Measurements from ENCODE around the gene VARS2.

Gene VARS2

GRCh38 chr6:30947231-30947630 lies 33.2 kb downstream of the VARS2 start:
- peaks cover 0 to 6% (median 0%) of the 10 kb centered on the region in 5 experiments for H3K9me3 ChIP-seq (ENCODE audit: control extremely low read depth in 1 of 5, control insufficient read depth in 4 of 5, insufficient read depth in 2 of 5, low read depth in 1 of 5, low read length in 4 of 5)
- H3K4me3 ChIP-seq (ENCODE audit: control insufficient read depth in 1 of 7, extremely low read depth in 1 of 7, insufficient read depth in 4 of 7, low read depth in 2 of 7, low read length in 6 of 7), result no peak overlapping the region
- CTCF ChIA-PET, result interaction anchor here (1.2 to 1.8 kb wide), 3 partner anchors 97 to 140 kb away, joined by 3 to 6 read pairs (median 3); no protein-coding TSS in a partner anchor
- peaks cover 7 to 54% (median 24%) of the 10 kb centered on the region in 5 experiments for H3K27me3 ChIP-seq (replicated peaks in 2 of 5; ENCODE audit: control insufficient read depth in 4 of 5, insufficient read depth in 5 of 5, low read length in 4 of 5)
- H3K27ac ChIP-seq (ENCODE audit: insufficient read depth in 1 of 2, low read depth in 1 of 2, low read length in 2 of 2, poor library complexity in 1 of 2, severe bottlenecking in 2 of 2), result no peak overlapping the region
- POLR2A ChIA-PET, result no interaction called here
- WGBS (ENCODE audit: insufficient coverage), result no CpG with 5 or more reads among the region's 4 CpGs
- DNase-seq, result no peak
- H3K36me3 ChIP-seq (ENCODE audit: control insufficient read depth in 4 of 4, insufficient read depth in 4 of 4, low read length in 3 of 4), result no peaks in the 10 kb centered on the region
- H3K4me1 ChIP-seq (ENCODE audit: control extremely low read depth in 1 of 4, control insufficient read depth in 4 of 4, insufficient read depth in 4 of 4, low read length in 3 of 4), result no peaks in the 10 kb centered on the region

- no peak for DNase-seq
- Histone ChIP-seq H3K9me3 (ENCODE audit: control extremely low read depth in 1 of 5, control insufficient read depth in 4 of 5, insufficient read depth in 2 of 5, low read depth in 1 of 5, low read length in 4 of 5) (peaks cover 0 to 6% (median 0%) of the 10 kb centered on the region in 5 experiments), H3K4me3 (ENCODE audit: control insufficient read depth in 1 of 7, extremely low read depth in 1 of 7, insufficient read depth in 4 of 7, low read depth in 2 of 7, low read length in 6 of 7) (no peak overlapping the region), H3K27ac (ENCODE audit: insufficient read depth in 1 of 2, low read depth in 1 of 2, low read length in 2 of 2, poor library complexity in 1 of 2, severe bottlenecking in 2 of 2) (no peak overlapping the region), H3K36me3 (ENCODE audit: control insufficient read depth in 4 of 4, insufficient read depth in 4 of 4, low read length in 3 of 4) (no peaks in the 10 kb centered on the region), H3K4me1 (ENCODE audit: control extremely low read depth in 1 of 4, control insufficient read depth in 4 of 4, insufficient read depth in 4 of 4, low read length in 3 of 4) (no peaks in the 10 kb centered on the region), H3K27me3 (replicated peaks in 2 of 5; ENCODE audit: control insufficient read depth in 4 of 5, insufficient read depth in 5 of 5, low read length in 4 of 5) (peaks cover 8 to 54% (median 27%) of the 10 kb centered on the region in 5 experiments)
- ChIA-PET CTCF (no interaction called here), POLR2A (no interaction called here)
- WGBS (ENCODE audit: insufficient coverage), result 100% methylated on average over 6 of the region's 6 CpGs
Observed at GRCh38 chr6:30948811-30949210, 34.8 kb downstream of the VARS2 start.

- Histone ChIP-seq H3K4me3 (ENCODE audit: control insufficient read depth in 1 of 7, extremely low read depth in 1 of 7, insufficient read depth in 4 of 7, low read depth in 2 of 7, low read length in 6 of 7) (no peak overlapping the region), H3K27me3 (replicated peaks in 2 of 5; ENCODE audit: control insufficient read depth in 4 of 5, insufficient read depth in 5 of 5, low read length in 4 of 5) (peaks cover 11 to 70% (median 34%) of the 10 kb centered on the region in 5 experiments), H3K27ac (ENCODE audit: insufficient read depth in 1 of 2, low read depth in 1 of 2, low read length in 2 of 2, poor library complexity in 1 of 2, severe bottlenecking in 2 of 2) (no peak overlapping the region), H3K4me1 (ENCODE audit: control extremely low read depth in 1 of 4, control insufficient read depth in 4 of 4, insufficient read depth in 4 of 4, low read length in 3 of 4) (peaks cover 2 to 16% (median 14%) of the 10 kb centered on the region in 4 experiments), H3K9me3 (ENCODE audit: control extremely low read depth in 1 of 5, control insufficient read depth in 4 of 5, insufficient read depth in 2 of 5, low read depth in 1 of 5, low read length in 4 of 5) (peaks cover 0 to 6% (median 0%) of the 10 kb centered on the region in 5 experiments), H3K36me3 (ENCODE audit: control insufficient read depth in 4 of 4, insufficient read depth in 4 of 4, low read length in 3 of 4) (no peaks in the 10 kb centered on the region)
- WGBS (ENCODE audit: insufficient coverage), result 95% methylated on average over 5 of the region's 5 CpGs
- no peak for DNase-seq
- ChIA-PET POLR2A (no interaction called here), CTCF (interaction anchor here (1.1 to 1.5 kb wide), 2 partner anchors 35 to 135 kb away, joined by 3 to 4 read pairs; no protein-coding TSS in a partner anchor)
Observed at GRCh38 chr6:30951907-30952469, 38.0 kb downstream of the VARS2 start.

GRCh38 chr6:30954631-30955366 lies 40.8 kb downstream of the VARS2 start:
- peaks cover 2 to 16% (median 14%) of the 10 kb centered on the region in 4 experiments for H3K4me1 ChIP-seq (ENCODE audit: control extremely low read depth in 1 of 4, control insufficient read depth in 4 of 4, insufficient read depth in 4 of 4, low read length in 3 of 4)
- peaks cover 0 to 3% (median 0%) of the 10 kb centered on the region in 5 experiments for H3K9me3 ChIP-seq (ENCODE audit: control extremely low read depth in 1 of 5, control insufficient read depth in 4 of 5, insufficient read depth in 2 of 5, low read depth in 1 of 5, low read length in 4 of 5)
- H3K4me3 ChIP-seq (ENCODE audit: control insufficient read depth in 1 of 7, extremely low read depth in 1 of 7, insufficient read depth in 4 of 7, low read depth in 2 of 7, low read length in 6 of 7), result peak overlapping the region in 6 of 7 experiments; percentile 25 to 72 (median 60)
- H3K36me3 ChIP-seq (ENCODE audit: control insufficient read depth in 4 of 4, insufficient read depth in 4 of 4, low read length in 3 of 4), result no peaks in the 10 kb centered on the region
- ChIA-PET CTCF (no interaction called here), POLR2A (no interaction called here)
- H3K27ac ChIP-seq (ENCODE audit: insufficient read depth in 1 of 2, low read depth in 1 of 2, low read length in 2 of 2, poor library complexity in 1 of 2, severe bottlenecking in 2 of 2), result no peak overlapping the region
- DNase-seq, result peak in 2 of 3 donors; percentile 11 to 38
- WGBS (ENCODE audit: insufficient coverage), result 78% methylated on average over 6 of the region's 9 CpGs
- peaks cover 11 to 80% (median 30%) of the 10 kb centered on the region in 5 experiments for H3K27me3 ChIP-seq (replicated peaks in 2 of 5; ENCODE audit: control insufficient read depth in 4 of 5, insufficient read depth in 5 of 5, low read length in 4 of 5)

- ChIA-PET CTCF (interaction anchor here (1.0 kb wide), 1 partner anchor 13 kb away, joined by 3 read pairs; no protein-coding TSS in a partner anchor), POLR2A (interaction anchor here (0.6 to 1.0 kb wide), 2 partner anchors 12 to 17 kb away, joined by 3 read pairs; no protein-coding TSS in a partner anchor)
- Histone ChIP-seq H3K4me1 (ENCODE audit: control extremely low read depth in 1 of 4, control insufficient read depth in 4 of 4, insufficient read depth in 4 of 4, low read length in 3 of 4) (peaks cover 2 to 16% (median 14%) of the 10 kb centered on the region in 4 experiments), H3K27ac (ENCODE audit: insufficient read depth in 1 of 2, low read depth in 1 of 2, low read length in 2 of 2, poor library complexity in 1 of 2, severe bottlenecking in 2 of 2) (no peak overlapping the region), H3K4me3 (ENCODE audit: control insufficient read depth in 1 of 7, extremely low read depth in 1 of 7, insufficient read depth in 4 of 7, low read depth in 2 of 7, low read length in 6 of 7) (peak overlapping the region; percentile 11 to 72 (median 55)), H3K9me3 (ENCODE audit: control extremely low read depth in 1 of 5, control insufficient read depth in 4 of 5, insufficient read depth in 2 of 5, low read depth in 1 of 5, low read length in 4 of 5) (peaks cover 0 to 3% (median 0%) of the 10 kb centered on the region in 5 experiments), H3K36me3 (ENCODE audit: control insufficient read depth in 4 of 4, insufficient read depth in 4 of 4, low read length in 3 of 4) (no peaks in the 10 kb centered on the region), H3K27me3 (replicated peaks in 2 of 5; ENCODE audit: control insufficient read depth in 4 of 5, insufficient read depth in 5 of 5, low read length in 4 of 5) (peaks cover 11 to 80% (median 33%) of the 10 kb centered on the region in 5 experiments)
- peak; percentile 56 to 90 (median 84) for DNase-seq
- WGBS (ENCODE audit: insufficient coverage), result 0% methylated on average over 27 of the region's 46 CpGs
Observed at GRCh38 chr6:30955367-30956042, 41.5 kb downstream of the VARS2 start.

- Histone ChIP-seq H3K4me3 (ENCODE audit: control insufficient read depth in 1 of 7, extremely low read depth in 1 of 7, insufficient read depth in 4 of 7, low read depth in 2 of 7, low read length in 6 of 7) (no peak overlapping the region), H3K36me3 (ENCODE audit: control insufficient read depth in 4 of 4, insufficient read depth in 4 of 4, low read length in 3 of 4) (no peaks in the 10 kb centered on the region), H3K9me3 (ENCODE audit: control extremely low read depth in 1 of 5, control insufficient read depth in 4 of 5, insufficient read depth in 2 of 5, low read depth in 1 of 5, low read length in 4 of 5) (no peaks in the 10 kb centered on the region), H3K4me1 (ENCODE audit: control extremely low read depth in 1 of 4, control insufficient read depth in 4 of 4, insufficient read depth in 4 of 4, low read length in 3 of 4) (peaks cover 2 to 16% (median 14%) of the 10 kb centered on the region in 4 experiments), H3K27me3 (replicated peaks in 2 of 5; ENCODE audit: control insufficient read depth in 4 of 5, insufficient read depth in 5 of 5, low read length in 4 of 5) (peaks cover 3 to 68% (median 30%) of the 10 kb centered on the region in 5 experiments), H3K27ac (ENCODE audit: insufficient read depth in 1 of 2, low read depth in 1 of 2, low read length in 2 of 2, poor library complexity in 1 of 2, severe bottlenecking in 2 of 2) (no peak overlapping the region)
- 65% methylated on average over 2 of the region's 2 CpGs for whole genome bisulfite sequencing (ENCODE audit: insufficient coverage)
- ChIA-PET POLR2A (interaction anchor here (1.2 kb wide), 1 partner anchor 23 kb away, joined by 5 read pairs; no protein-coding TSS in a partner anchor), CTCF (no interaction called here)
- DNase-seq, result no peak
Observed at GRCh38 chr6:30957716-30958115, 43.7 kb downstream of the VARS2 start.

Data from common myeloid progenitor, CD34-positive (primary cell).